DMS 273 (cell line): ENCODE measurements around the gene ADAD2.
A peak's percentile ranks its signal among the peaks of the same experiment; 100 is the strongest.

Source experiments
- DNase-seq: peaks from one replicate; lab custom pipeline; 2025; ENCODE audit not compliant: unreplicated experiment; lab: John Stamatoyannopoulos, UW

ADAD2 gene

DNA sequence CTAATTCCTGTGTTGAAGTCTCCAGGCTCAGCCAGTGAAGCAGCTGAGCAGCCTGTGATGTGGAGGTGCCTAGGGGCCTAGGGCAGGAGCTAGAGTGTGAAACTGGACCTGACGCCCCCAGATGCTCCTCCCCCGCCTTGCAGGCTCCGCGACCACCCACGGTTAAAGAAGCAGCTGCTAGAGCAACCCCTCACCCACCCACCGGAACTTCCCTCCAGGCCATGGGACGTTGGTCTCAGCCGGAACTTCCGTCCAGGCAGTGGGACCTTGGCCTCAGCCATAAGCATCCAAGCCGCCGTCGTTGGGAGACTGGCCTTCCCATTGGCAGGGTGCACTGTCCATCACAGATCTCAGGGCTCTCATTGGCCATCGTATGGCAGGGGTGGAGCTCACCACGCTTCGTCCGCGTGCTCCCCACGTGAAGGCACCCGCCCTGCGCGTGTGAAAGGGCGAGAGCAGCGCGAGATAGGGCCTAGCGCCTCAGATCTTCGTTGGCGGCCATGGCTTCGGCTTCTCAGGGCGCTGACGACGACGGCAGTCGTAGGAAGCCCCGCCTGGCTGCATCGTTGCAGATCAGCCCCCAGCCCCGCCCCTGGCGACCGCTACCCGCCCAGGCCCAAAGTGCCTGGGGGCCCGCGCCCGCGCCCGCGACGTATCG is at the start of gene ADAD2:
ADAD2 (plus strand) TSS at position 427 of the 658 bp plus-strand sequence; CDS start at position 501, 74 bp downstream.
- DNase-seq: peak; percentile 19

DNA sequence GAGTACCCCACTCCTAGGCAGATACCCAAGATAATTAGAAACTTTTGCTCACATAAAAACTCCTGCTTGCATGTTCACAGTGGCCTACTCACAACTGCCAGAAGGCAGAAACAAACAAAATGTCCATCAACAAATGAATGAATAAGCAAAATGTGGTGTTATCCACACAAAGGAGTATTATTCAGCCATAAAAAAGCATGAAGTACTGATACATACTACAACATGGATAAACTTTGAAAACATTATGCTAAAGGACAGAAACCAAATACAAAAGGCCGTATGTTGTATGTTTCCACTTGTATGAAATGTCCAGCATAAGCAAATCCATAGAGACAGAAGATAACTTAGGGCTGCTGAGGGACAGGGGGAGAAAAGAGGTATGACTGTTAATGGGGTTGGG is 47.9 kb upstream of the ADAD2 start:
- no peak for DNase-seq

DNA sequence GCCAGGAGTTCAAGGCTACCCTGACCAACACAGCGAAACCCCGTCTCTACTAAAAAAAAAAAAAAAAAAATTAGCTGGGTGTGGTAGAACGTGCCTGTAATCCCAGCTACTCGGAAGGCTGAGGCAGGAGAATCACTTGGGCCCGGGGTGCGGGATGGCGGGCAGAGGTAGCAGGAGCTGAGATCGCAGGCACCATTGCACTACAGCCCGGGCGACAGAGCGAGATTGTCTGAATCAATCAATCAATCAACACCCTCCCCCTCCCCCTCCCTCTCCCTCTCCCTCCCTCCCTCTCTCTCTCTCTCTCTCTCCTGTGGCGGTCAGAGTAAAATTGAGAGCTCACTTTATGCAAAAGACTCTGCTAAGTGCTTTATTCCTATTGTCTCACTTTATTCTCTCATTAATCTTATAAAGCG is 47.2 kb upstream of the ADAD2 start:
- DNase-seq: no peak

DNA sequence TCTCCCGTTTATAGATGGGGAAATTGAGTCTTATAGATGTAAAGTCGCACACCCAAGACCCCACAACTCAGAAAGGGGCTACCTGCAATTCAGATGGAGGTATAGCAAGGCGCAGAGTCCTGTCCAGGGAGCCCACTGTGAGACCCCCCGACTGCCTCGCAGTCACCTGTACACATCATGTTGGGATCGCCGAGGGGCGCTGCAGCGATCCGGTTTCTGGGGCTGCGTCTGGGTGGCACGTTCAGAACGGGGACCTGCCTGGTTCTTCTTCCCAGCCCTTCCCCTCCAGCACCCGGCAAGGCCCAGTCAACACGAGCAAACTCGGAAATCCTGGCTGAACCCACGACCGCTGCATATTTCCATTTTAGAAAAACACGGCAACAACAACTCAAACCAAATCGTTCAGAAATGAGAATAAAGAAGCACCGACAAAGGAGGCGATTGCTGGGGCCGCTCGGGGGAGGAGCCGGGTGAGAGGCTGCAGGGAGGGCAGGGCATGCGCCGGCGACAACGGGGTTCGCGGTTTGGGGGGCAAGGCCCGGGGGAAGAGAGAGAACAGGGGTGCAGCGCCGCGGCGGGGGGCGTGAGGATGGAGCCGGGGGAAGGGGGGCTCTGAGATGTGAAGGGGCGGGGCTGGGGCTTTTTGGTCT is 46.6 kb upstream of the ADAD2 start:
- peak; percentile 67 for DNase-seq

DNA sequence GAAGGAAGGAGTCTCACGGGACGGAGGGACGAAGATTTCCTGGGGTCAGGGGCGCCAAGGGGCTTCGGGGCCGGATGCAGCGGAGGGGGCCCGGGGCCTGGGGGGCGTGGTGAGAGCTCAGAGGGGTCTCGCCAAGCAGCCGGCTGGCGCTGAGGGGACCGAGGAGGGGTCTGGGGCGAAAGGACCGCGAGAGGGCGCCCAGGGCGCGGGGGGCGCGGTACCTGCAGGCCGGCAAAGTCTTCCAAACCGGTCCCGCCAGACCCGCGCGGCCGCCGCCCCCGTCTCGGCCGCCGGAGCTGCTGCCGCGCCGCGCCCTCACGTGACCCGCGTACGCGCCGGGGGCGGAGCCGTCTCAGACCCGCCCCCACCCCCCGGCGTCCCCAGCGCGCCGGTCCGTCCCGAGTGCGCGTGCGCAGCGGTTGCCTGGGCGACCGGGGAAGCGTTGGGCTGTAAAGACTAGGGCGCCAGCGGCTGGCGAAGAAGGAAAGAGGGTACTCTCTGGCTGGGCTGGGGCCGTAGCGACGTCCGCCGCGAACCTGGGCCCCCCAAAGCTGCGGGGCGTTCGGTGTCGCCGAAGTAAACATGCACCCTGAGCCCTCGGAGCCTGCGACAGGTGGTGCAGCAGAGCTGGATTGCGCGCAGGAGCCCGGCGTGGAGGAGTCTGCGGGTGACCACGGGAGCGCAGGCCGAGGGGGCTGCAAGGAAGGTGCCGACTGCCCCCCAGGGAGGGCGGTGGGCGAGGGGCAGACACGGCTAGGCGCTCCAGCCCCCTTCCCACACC is 45.9 kb upstream of the ADAD2 start, which contains the start of the genes DNAAF1 and HSDL1:
DNAAF1 (plus strand) TSS at position 450 of the 781 bp plus-strand sequence; CDS start at position 583, 133 bp downstream.
HSDL1 (minus strand) TSS at position 319 of the 781 bp plus-strand sequence. CDS start 13,856 bp downstream, outside the sequence.
- DNase-seq: peak; percentile 96

GRCh38 chr16:84150926-84151325 is 40.0 kb upstream of the ADAD2 start:
- no peak for DNase-seq

DNA sequence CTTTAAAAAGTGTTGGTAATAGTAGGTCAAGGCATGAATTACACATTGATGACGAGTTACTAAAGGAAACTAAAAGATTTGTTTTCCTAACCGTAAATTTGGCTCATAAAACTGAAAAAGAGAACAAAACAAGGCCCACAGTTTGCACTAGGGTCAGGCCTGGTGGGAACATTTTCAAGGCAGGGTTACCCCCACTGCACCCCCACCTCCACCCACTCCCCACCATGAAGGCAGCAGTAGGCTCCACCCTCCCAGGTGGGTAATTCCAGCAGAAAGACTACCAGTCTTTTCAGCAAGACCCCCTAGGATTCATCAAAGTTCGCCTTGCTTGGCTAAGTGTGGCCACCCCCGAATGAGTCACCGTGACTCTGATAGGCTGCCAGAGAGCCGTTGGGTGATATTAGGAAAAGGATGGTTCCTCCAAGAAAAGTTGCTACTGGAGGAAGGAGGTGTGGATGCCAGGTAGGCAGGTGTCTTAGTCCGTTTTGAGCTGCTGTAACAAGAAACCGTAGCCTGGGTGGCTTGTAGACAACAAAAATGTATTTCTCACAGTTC is 37.2 kb upstream of the ADAD2 start:
- DNase-seq: no peak

DNA sequence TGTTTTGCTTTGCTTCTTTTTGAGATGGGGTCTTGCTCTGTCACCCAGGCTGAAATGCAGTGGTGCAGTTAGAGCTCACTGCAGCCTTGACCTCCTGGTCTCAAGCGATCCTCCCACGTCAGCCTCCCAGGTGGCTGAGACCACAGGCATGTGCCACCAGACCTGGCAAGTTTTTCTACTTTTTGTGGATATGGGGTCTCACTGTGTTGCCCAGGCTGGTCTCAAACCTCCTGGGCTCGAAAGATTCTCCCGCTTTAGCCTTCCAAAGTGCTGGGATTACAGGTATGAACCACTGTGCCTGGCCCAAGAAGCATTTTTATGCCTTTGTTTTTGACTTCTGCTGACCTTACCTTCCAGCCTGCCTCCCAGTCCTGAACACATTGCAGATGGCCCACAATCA is 35.7 kb upstream of the ADAD2 start:
- no peak for DNase-seq

- DNase-seq: no peak
Observed at GRCh38 chr16:84155771-84156170, 35.2 kb upstream of the ADAD2 start.

DNA sequence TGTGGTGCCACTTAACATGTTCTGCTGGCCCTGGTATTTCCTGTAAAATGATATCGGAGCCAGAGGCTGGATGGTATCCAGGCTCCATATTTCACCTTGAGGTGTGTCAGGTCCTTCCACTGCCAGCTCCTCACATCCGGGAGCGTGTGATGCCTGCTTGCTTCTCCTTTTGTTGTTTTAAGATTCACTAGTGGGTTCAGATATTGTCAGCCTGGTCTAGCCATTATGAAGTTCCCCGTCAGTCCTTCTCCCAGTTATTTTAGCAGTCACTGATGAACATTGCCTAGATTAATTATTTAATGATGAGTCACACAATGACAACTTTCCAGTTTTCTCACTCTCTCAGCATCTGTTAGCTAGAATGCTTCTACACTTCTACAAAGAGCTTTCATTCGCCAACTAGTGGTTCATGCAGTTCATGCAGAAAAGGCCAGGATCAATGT is 34.6 kb upstream of the ADAD2 start:
- peak; percentile 54 for DNase-seq

- no peak for DNase-seq
Observed at GRCh38 chr16:84159007-84159406, 31.9 kb upstream of the ADAD2 start.

DNA sequence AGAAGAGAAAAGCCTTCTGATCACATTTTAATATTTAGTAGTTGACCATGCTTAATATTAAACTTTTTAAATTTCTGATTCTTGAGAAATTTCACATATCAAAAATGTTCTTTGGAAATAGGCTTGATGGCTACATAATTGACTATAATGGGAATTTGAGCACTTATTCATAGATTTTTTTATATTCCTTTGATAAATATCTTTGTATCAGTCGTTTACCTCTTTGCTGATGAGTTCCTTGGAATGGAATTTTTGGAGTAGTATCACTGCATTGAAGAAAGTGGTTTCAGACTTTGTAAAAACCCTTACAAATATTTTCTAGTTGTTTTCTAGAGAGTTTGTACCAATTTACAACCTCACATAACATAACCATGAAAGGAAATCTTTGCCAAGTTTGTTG is 31.2 kb upstream of the ADAD2 start:
- DNase-seq: no peak

DNA sequence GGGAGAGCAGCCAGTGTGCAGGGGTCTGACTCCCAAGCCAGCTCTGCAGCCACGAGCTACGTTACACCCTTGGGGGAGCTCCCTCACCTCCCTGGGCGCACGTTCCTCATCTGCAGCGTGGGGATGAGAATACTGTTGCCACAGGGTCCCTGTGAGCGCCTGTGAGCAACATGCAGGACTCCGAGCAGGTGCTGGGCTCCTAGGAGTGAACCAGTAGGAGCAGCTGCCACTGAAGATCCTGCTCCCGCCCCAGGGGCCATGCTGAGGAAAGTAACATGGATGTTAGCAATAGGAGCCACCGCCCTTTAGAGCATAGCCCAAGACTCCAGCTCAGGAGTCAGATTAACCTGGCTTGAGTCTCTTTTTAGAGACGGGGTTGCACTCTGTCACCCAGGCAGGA is 29.9 kb upstream of the ADAD2 start:
- DNase-seq: no peak

DNA sequence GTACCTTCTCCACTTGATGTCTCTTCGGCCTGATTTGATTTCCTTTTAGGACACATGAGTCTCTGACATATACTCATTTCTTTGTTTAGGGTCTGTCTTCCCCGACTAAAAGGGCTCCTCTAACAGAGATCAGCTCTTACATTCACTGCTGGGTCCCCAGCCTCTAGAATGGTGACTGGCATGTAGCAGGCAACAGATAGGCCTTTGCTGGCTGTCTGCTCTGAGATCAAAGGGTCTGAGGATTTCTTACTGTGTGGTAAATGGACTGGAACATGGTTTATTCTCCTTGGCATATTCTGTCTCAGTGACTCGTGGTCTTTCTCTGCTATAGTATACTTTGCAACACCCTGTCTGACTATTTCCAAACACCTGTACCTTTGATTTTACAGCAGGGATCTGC is 29.2 kb upstream of the ADAD2 start:
- no peak for DNase-seq

GRCh38 chr16:84165746-84166145 is 25.2 kb upstream of the ADAD2 start:
- DNase-seq: no peak

- no peak for DNase-seq
Observed at GRCh38 chr16:84166796-84167695, 23.9 kb upstream of the ADAD2 start.

GRCh38 chr16:84169765-84170310 is 21.1 kb upstream of the ADAD2 start:
- DNase-seq: no peak

- DNase-seq: no peak
Observed at GRCh38 chr16:84174396-84174795, 16.6 kb upstream of the ADAD2 start.

GRCh38 chr16:84175350-84176081 is 15.4 kb upstream of the ADAD2 start:
- peak; percentile 89 for DNase-seq
